Left cardiac atrium (tissue), 4 donors: ENCODE data around the gene PSMD13. TPM values are rescaled to one million over a fixed set of nuclear protein-coding genes. Genes with fewer than 3 reads are reported as not detected.
"Not testable (repeated sequence)": the region's sequence is repeated elsewhere in the genome, so short reads cannot be mapped to it uniquely, and the experiment has no call there.

Experiments
- ATAC-seq, 2 donors: fragments of 200-7000 bp; cut with Tn5 transposase; one replicate each; pipeline ENCODE4 v1.9.1; 2020; ENCODE audit warnings: mild to moderate bottlenecking in 2 of 2, moderate library complexity in 2 of 2
- DNase-seq: peaks from one replicate; pipeline ENCODE4 v3.0.0-alpha.2; 2020
- intact Hi-C, 2 donors: fragments of 100-400 bp; cut with DNase I; formaldehyde crosslinking; loops; one replicate each; pipeline versions ENCODE4 v1.14.1 to v1.15.1; 2022 to 2023
- total RNA-seq, 2 donors: library from RNA; stranded (reverse); fragmentation: NEBNext Ultra II Directional; extraction: Animal tissue kit (Norgen Biotek cat#: 25700); gene quantifications; one replicate each; pipeline ENCODE4 v1.2.1, GENCODE V29; 2021
- donor health status: DM: no; HTN: yes; CAD: no.
- donor health status: DM: no; HTN: yes; CAD: no; lungs with severe emphysema.
- donor health status: DM: yes; HTN: yes; CAD: no.
- donor health status: Dilated cardiomyopathy.

Gene PSMD13
- total RNA-seq, 2 donors from 2014 or later: 75.5 to 87.3 TPM

DNA sequence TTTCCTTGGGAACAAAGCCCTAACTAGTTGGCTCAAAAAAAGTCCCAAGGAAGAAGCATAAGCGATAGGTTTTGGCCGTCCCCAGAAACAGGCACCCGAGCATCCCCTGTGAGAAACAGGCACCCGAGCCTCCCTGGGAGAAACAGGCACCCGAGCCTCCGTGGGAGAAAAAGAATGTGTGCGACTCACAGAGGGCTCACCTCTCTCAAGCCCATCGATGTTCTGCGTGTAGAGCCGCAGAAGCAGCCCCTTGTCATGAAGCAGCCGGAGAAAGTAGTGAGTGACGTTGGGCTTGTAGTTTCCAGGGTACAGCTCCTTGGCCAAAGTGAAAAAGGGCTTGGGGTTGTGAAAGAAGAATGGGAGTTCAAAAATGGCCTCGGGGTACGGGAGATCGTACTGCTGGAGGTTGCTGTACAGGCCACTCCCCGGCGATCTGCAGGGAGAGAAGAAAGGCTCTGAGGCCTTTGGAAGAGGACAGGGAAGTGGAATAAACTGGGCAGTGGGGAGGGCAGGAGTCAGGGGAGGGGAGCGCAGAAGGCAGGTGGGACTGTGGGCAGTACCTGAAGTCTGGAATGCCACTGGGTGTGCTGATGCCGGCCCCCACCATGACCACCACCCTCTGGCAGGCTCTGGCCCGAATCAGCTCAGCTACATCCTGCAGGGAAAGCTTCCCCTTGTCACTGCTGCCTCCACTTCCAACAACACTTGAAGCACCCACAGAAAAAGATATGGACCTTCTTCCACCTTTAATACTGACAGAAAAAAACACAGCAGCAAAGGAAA is 3.8 kb upstream of the PSMD13 start:
- ATAC-seq (no peak), DNase-seq (no peak)
- intact Hi-C loops: loop anchor here in 1 of 2 donors (10.0 kb wide), 1 partner anchor 62 kb away; the partner anchor contains the start of gene IFITM5

DNA sequence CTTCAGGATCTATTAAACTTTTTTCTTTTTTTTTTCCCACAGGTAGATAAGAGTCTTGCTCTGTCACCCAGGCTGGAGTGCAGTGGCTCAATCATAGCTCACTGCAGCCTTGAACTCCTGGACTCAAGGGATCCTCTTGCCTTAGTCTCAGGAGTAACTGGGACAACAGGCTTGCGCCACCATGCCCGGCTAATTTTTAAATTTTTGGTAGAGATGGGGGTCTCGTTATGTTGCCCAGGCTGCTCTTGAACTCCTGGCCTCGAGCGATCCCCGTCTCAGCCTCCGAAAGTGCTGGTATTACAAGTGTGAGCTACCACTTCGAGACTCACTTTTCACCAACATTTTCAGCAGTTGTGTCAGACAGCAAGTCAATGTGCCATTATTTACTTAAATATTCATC is 1.6 kb upstream of the PSMD13 start:
- intact Hi-C loops: loop anchor here in 1 of 2 donors (10.0 kb wide), 1 partner anchor 60 kb away; the partner anchor contains the start of gene IFITM5
- ATAC-seq (no peak), DNase-seq (no peak)

DNA sequence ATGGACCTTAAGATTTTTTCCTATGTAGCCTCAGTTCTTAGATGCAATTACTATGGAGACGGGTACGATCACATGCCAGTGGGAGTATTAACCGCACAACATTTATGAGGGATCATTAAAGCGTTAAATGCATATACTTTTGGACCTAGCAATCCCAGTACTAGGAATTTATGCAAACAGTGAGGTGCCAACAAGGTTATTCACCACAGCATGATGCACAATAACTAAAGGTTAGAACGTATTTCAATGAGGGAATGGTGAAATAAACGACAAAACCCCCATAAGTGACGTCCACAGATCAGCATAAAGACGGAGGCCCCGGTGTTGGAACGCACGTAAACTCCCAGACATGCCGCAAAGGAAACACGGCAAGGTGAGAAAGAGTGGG is 1.2 kb upstream of the PSMD13 start:
- intact Hi-C loops: loop anchor here in 1 of 2 donors (10.0 kb wide), 1 partner anchor 59 kb away; the partner anchor contains the start of gene IFITM5
- DNase-seq (no peak), ATAC-seq (peak; percentile 3 to 8)

DNA sequence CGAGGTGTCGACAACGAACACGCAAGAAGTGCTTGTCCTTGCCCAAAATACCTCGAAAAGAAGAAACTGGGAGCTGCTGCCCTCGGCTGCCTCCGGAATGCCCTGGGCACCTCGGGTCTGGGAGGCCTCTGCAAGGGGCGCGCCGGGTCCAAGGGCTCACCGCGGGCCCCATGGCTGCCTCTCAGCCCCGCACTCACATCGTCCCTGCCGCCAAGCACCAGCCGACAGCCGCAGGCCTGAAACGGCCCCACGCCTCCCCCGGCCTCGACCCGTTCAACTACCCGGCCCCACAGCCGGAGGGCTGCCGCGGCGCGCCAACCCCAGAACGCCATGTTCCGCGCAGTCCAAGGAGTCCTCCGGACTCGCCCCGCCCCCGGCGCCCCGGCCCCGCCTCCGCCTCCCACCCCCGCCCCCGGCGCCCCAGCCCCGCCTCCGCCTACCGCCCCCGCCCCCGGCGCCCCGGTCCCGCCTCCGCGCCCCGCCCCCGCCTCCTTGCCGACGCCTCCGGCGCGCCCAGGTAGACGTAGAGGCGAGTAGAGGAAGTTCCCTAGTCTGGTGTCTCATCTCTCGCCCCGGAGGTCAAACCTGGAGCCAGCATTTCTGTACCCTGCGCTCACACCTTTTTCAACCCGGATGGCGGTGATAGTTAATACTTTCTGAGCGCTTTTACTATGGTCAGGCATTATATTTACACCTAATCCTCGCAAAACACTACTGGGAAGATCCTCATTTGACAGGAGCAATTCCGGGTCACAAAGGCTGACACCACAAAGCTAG is 591 bp upstream of the PSMD13 start, which contains the start of gene SIRT3:
Gene SIRT3 (minus strand): TSS at position 346 of the 777 bp plus-strand sequence. CDS start 14 bp downstream, at position 332.
- ATAC-seq (peak; percentile 91 to 94), DNase-seq (peak; percentile 83)
- intact Hi-C loops: loop anchor here in 1 of 2 donors (2.0 to 10.0 kb wide), 2 partner anchors 27 to 59 kb away; partner anchors contain the start of gene IFITM5

DNA sequence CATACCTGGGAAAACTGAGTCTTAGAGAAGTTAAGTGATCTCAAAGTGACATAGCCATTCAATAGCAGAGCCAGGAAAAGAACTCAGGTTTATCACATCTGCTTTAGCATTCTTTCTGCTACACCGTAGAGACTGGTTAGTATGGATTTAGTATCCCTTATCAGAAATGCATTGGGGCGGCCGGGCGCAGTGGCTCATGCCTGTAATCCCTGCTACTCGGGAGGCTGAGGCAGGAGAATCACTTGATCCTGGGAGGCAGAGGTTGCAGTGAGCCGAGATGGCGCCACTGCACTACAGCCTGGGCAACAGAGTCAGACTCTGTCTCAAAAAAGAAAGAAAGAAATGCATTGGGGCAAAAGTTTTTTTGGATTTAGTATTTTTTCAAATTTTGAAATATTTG is 1.6 kb downstream of the PSMD13 start:
- DNase-seq, ATAC-seq: not testable (repeated sequence)
- intact Hi-C loops: loop anchor here in 1 of 2 donors (10.0 kb wide), 1 partner anchor 56 kb away; the partner anchor contains the start of gene IFITM5

DNA sequence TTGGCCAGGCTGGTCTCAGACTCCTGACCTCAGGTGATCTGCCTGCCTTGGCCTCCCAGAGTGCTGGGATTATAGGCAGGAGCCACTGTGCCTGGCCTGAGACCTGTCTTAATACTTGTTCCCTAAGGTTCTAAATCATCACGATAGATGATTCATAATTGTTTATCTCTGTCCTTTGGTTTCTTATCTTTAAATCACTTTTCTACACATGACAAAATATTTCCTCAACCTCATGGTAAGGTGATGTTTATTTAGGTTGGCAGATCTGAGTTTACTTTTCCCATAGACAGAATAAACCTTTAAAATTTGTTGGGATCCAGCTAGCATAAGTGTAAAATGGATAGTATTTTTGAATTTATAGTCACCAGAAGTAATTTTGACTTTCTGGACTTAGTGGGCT is 3.5 kb downstream of the PSMD13 start:
- no peak for ATAC-seq
- intact Hi-C loops: no loop called here
- DNase-seq: no peak

DNA sequence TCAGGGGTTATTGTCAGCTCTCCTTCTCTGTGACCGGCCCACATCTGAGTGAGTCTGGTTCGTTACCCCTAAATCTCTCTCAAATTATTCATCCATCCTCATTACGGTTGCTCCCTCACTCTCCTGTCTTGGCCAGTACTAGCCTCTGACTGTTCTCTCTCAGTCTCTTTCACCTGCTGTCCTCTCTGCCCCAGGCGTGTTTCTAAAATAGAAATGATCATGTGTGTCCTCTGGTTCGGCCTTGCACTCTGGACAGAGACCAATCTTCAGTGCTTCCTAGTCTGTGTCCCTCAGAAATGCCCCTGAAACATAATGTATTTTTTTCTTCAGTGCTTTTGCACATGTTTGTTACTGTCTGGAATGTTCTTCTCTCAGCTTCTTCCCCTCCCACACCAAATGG is 4.9 kb downstream of the PSMD13 start:
- no peak for DNase-seq
- intact Hi-C loops: no loop called here
- ATAC-seq: peak in 1 of 2 donors; percentile 6

DNA sequence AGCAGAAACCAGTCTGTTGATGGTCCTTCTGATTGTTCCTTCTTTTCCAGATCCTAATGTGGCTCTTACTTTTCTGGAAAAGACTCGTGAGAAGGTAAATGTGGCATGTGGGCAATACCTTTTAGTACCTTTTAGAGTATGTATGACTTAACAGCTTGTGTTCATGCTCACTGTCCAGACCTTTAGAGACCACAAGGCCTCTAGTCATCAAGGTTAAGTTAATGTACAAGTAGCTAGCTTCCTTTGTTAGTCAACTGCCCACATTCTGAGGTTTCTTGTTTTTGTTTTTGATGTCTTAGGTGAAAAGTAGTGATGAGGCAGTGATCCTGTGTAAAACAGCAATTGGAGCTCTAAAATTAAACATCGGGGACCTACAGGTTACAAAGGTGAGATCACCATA is 7.6 kb downstream of the PSMD13 start:
- intact Hi-C loops: no loop called here
- no peak for ATAC-seq
- DNase-seq: no peak

DNA sequence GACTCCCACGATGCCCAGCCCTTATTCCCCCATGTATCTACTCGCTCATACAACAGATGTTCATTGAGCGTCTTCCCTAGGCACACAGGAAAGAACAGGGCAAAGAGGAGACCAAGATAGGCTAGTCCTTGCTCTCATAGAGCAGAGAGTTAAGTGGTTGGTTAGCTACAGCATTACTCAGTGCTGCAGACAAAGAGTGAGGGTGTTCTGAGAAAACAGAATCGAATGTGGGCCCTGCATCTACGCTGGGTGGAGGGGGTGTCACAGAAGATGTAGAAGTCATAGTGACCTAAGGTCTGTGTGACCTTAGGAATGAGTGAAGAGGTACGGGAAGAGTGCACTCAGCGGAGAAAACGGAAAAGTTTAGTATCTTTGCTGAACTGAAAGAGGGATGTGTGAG is 12.3 kb downstream of the PSMD13 start:
- no peak for ATAC-seq
- DNase-seq: no peak
- intact Hi-C loops: no loop called here

DNA sequence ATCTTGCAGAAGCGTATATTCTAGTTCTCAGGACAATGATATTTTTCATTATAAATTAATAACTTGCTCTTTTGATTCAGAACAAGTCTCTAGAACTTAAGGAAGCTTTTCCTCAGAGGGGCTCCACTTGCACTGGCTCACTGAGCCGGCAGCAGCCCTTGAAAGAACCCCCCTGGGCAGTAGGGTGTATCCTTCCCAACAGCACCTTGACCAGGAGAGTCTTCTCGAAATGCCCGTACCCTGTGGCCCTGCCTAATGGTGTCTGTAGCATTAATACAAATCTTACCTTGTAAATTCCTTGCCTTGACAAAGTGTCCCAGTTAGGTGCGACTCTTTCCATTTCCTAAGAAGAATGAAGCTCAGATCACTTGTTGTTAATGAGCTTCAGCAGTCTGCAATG is 13.5 kb downstream of the PSMD13 start:
- DNase-seq (no peak), ATAC-seq (no peak)
- intact Hi-C loops: loop anchor here in 1 of 2 donors (5.0 to 10.0 kb wide), 2 partner anchors 107 to 145 kb away; partner anchors contain the start of gene PKP3

DNA sequence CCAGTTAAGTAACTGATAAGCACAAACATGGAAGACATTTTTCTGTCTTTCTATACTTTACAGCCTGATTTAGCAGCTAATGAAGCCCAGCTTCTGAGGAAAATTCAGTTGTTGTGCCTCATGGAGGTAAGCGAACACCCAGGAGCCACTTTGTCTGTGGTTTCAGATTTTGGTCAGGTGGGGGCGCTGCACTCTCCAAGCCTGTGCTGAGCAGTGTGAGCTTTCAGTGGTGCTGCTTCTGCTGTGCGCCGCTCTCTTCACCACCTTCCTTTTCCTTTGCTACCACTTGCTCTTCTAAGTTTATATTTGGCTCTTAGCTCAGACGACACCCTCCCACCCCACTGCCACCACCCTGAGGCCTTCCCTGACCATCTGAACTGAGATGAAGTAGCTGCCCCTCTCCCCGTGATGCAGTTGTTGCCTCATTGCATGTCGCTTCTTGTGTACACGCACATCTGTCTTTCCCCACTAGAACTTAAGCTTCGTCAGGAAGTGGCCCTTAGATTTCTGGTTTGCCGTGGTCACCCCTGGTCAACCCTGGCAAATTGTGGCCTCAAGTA is 14.0 kb downstream of the PSMD13 start:
- peak; percentile 54 for DNase-seq
- ATAC-seq: peak; percentile 67 to 68
- intact Hi-C loops: loop anchor here in 1 of 2 donors (5.0 to 10.0 kb wide), 2 partner anchors 106 to 144 kb away; partner anchors contain the start of gene PKP3

DNA sequence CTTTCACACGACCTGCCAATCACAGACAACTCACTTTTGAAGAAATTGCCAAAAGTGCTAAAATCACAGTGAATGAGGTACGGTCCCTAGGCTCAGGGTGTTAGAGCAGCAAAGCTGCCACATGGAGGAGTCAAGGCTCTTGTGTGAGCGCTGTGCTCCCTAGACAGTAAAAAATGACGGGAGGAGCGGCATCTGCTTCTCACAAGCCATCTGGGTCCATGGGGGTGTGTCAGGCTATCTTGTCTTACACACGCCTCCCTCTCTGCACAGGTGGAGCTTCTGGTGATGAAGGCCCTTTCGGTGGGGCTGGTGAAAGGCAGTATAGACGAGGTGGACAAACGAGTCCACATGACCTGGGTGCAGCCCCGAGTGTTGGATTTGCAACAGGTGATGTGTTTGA is 14.8 kb downstream of the PSMD13 start:
- no peak for ATAC-seq

DNA sequence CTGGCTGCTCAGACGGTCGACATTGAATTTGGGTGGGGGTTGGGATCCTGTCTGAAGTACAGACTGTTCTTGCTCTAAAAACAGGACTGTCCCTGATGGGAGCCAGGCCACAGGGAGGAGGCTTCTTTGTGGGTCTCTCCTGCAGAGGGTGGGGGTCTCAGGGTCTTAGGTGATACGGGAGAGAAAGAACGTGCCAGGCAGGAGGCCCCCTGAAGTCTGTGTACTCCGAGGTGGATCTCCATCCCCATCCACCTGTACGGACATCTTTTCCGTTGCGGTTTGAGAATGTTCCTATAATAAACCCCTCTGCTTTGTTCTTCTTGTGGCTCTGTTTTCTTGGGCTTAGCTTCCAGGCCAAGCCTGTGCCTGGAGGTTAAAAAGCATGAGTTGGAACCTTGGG is 15.9 kb downstream of the PSMD13 start:
- no peak for DNase-seq
- intact Hi-C loops: loop anchor here in 1 of 2 donors (5.0 to 10.0 kb wide), 2 partner anchors 105 to 142 kb away; partner anchors contain the start of gene PKP3
- ATAC-seq: no peak

More for the DNA sequence above, 14.8 kb downstream of the PSMD13 start:
- intact Hi-C loops: loop anchor here in 1 of 2 donors (5.0 to 10.0 kb wide), 2 partner anchors 106 to 143 kb away; partner anchors contain the start of gene PKP3
- no peak for DNase-seq

DNA sequence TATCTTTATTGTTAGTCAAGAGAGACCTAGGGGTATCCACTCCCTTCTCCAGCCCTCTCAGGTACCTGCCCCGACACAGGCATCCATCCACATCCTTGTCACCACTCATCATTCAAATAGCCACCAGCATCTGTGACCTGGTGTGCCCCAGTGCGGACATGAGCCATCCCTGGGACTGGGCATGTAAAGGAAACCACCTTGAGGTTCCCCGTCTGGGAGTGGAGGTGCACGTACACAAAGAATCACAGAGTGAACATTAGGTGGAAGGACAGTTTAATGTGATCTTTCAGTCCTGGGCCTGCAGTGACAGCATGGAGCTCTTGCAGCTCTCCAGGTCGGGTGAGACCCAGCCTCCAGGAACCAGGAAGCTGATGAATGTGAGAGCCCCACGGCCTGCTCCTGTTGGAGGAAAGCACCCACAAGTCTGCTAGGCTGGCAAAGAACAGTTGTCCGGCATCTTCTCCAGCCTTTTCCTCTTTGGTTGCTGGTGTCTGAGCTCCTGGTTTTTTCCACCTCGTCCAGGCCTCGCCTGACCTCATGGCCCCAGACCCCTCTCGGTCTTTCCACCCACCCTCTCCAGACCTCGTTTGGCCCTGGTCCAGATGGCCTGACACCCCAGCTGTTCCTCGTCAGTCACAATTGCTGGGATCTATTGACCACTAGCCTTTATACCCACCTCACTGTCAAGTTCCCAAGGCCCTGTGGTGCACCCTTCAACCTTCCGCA is 16.5 kb downstream of the PSMD13 start:
- ATAC-seq (no peak), DNase-seq (no peak)
- intact Hi-C loops: loop anchor here in 1 of 2 donors (5.0 to 10.0 kb wide), 2 partner anchors 104 to 141 kb away; partner anchors contain the start of gene PKP3

DNA sequence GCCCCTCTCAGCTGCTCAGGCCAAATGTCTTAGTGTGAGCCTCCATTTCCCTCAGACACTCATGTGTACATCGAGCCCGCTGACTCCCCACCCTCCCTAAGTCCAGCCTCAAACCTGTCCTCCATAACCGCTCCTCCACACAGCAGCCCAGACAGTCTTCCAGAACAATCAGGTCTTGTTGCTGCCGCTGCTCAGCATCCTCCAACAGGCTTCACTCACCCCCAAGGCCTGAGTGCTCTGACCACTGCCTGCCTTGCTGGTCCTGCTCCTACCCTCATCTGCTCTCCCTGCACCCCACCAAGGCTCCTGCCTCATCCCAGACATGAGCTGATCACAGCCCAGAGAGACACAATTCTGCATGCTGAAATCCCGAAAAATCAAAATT is 17.1 kb downstream of the PSMD13 start:
- DNase-seq (no peak), ATAC-seq (no peak)
- intact Hi-C loops: loop anchor here in 1 of 2 donors (5.0 to 10.0 kb wide), 2 partner anchors 103 to 141 kb away; partner anchors contain the start of gene PKP3

DNA sequence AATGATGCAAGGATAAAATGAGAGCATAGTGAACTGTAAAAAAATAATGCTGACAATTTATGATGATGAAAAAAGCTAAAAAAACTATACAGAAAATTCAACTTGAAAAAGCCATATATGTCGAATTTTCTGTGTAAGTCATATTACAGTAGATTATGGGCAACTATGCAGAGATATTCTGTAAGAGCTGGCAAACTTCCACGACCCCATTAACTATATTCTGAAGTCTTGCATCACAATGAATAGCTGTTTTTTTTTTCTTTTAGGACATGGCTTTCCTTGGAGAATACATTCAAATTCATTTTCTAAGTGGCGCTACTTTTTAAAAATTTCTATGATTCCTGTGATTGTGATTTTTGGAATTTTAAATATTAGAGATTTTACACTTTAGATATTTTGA is 18.4 kb downstream of the PSMD13 start:
- no peak for ATAC-seq
- intact Hi-C loops: loop anchor here in 1 of 2 donors (10.0 kb wide), 1 partner anchor 140 kb away; the partner anchor contains the start of gene PKP3

DNA sequence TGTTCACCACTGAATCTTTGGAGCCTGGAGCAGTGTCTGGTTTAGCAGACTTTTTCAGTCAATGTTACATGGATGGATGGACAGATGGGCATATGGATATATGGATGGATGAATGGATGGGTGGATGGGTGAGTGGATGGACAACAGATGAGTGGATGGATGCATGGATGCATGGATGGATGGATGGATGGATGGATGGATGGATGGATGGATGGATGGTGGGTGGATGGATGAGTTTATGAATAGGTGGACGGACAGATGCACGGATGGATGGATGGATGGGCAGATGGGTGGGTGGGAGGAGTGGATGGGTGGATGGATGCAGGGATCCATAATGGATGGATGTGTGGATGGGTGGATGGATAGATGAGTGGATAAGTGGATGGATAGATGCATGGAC is 19.0 kb downstream of the PSMD13 start:
- ATAC-seq: no peak
- intact Hi-C loops: loop anchor here in 1 of 2 donors (10.0 kb wide), 1 partner anchor 139 kb away; the partner anchor contains the start of gene PKP3

More for the DNA sequence above, 18.4 kb downstream of the PSMD13 start:
- DNase-seq: no peak

More for the DNA sequence above, 19.0 kb downstream of the PSMD13 start:
- DNase-seq: no peak
